Endothelial cell of umbilical vein (primary cell): ENCODE results near the gene CCDC136. TPM values are rescaled to one million over a fixed set of nuclear protein-coding genes. Genes with fewer than 3 reads are reported as not detected.

Experiments used
- BruUV-seq: library from RNA; stranded (reverse); fragments of 400-500 nt; replicated peaks from 2 replicates; lab custom pipeline; 2021; lab: Mats Ljungman, UMichigan
- CTCF ChIA-PET: fragments of 300-600, 350-600 bp; sonication (Branson Sonifier 250); formaldehyde crosslinking; loops from one replicate; lab custom pipeline; 2021; ENCODE audit warnings: antibody characterized with exemption, inconsistent platforms; lab: Charles Lee
- POLR2A ChIA-PET: fragments of 300-600, 350-600 bp; sonication (Branson Sonifier 250); formaldehyde crosslinking; loops from one replicate; lab custom pipeline; 2021; ENCODE audit warnings: antibody characterized with exemption, inconsistent platforms; lab: Charles Lee
- DNase-seq: peaks from one replicate; pipeline ENCODE4 v3.0.0-alpha.2; 2011; ENCODE audit warnings: low read depth, low spot score
- FAIRE-seq: peaks from 2 replicates; lab custom pipeline; 2011; peaks lifted over from hg19 to GRCh38; lab: Jason Lieb, UNC
- H2AFZ ChIP-seq: 2 replicates; pipeline ENCODE4 v1.6.0; 2012; ENCODE audit warnings: low read depth, low read length, control low read depth, inconsistent platforms
- H3K27ac ChIP-seq: 2 replicates; pipeline ENCODE4 v1.5.1; 2011; ENCODE audit warnings: low read depth, mild to moderate bottlenecking, control low read depth, low read length, moderate library complexity; ENCODE audit not compliant: insufficient read depth
- H3K27me3 ChIP-seq, 2 experiments: 2 replicates each; pipeline versions ENCODE4 v1.6.0 to v1.6.1; 2011; ENCODE audit warnings: low read length in 2 of 2, mixed read lengths in 1 of 2; ENCODE audit not compliant: control insufficient read depth in 2 of 2, insufficient read depth in 2 of 2
- H3K36me3 ChIP-seq, 2 experiments: 2 replicates in 1 of 2; 3 replicates in 1 of 2; pipeline ENCODE4 v1.5.1; 2011; ENCODE audit warnings: low read length in 2 of 2, mild to moderate bottlenecking in 1 of 2, moderate library complexity in 1 of 2; ENCODE audit not compliant: control insufficient read depth in 2 of 2, insufficient read depth in 2 of 2; ENCODE audit errors: extremely low read depth in 1 of 2
- H3K4me1 ChIP-seq: 3 replicates; pipeline ENCODE4 v1.5.1; 2011; ENCODE audit warnings: mild to moderate bottlenecking, low read length; ENCODE audit not compliant: control insufficient read depth, insufficient read depth; ENCODE audit errors: extremely low read depth
- H3K4me2 ChIP-seq: 2 replicates; pipeline ENCODE4 v1.6.1; 2011; ENCODE audit warnings: low read length, control low read depth, mixed read lengths; ENCODE audit not compliant: insufficient read depth
- H3K4me3 ChIP-seq, 3 experiments: fragments of 200-600 bp in 1 of 3; sonication (generic), shearing (Covaris generic) in 1 of 3; replicated peaks in 1 of 3; 2 replicates each; pipeline ENCODE4 v1.5.1; 2011 to 2016; ENCODE audit warnings: control low read depth in 3 of 3, low read length in 3 of 3, mild to moderate bottlenecking in 2 of 3, inconsistent platforms in 1 of 3, low read depth in 1 of 3, moderate library complexity in 1 of 3; ENCODE audit not compliant: insufficient read depth in 1 of 3
- H3K79me2 ChIP-seq: 2 replicates; pipeline ENCODE4 v1.6.0; 2012; ENCODE audit warnings: low read length, inconsistent platforms; ENCODE audit not compliant: control insufficient read depth, insufficient read depth
- H3K9ac ChIP-seq: replicated peaks from 2 replicates; pipeline ENCODE3; 2011; ENCODE audit warnings: low read length, control low read depth; ENCODE audit not compliant: insufficient read depth; ENCODE audit errors: extremely low read depth
- H3K9me1 ChIP-seq: replicated peaks from 3 replicates; pipeline ENCODE4 v1.6.0; 2011; ENCODE audit warnings: mild to moderate bottlenecking, low read length; ENCODE audit not compliant: control insufficient read depth, insufficient read depth; ENCODE audit errors: extremely low read depth
- H3K9me3 ChIP-seq: replicated peaks from 2 replicates; pipeline ENCODE4 v1.5.1; 2012; ENCODE audit warnings: low read length, inconsistent platforms; ENCODE audit not compliant: control insufficient read depth, insufficient read depth
- H4K20me1 ChIP-seq: replicated peaks from 2 replicates; pipeline ENCODE3; 2011; ENCODE audit warnings: mild to moderate bottlenecking, low read length; ENCODE audit not compliant: control insufficient read depth, insufficient read depth; ENCODE audit errors: extremely low read depth
- CTCF ChIP-seq, 2 donors: IDR thresholded peaks; 1 replicate in 1 of 2; 2 replicates in 1 of 2; pipeline ENCODE4 v1.5.1; 2011; ENCODE audit warnings: low read length in 2 of 2, mild to moderate bottlenecking in 2 of 2, moderate library complexity in 2 of 2, control low read depth in 1 of 2, inconsistent platforms in 1 of 2, low read depth in 1 of 2; ENCODE audit not compliant: insufficient read depth in 1 of 2; ENCODE audit errors: extremely low read depth in 1 of 2
- EZH2 ChIP-seq: IDR thresholded peaks from 2 replicates; pipeline ENCODE4 v1.6.1; 2012; ENCODE audit warnings: borderline replicate concordance, low read depth, mild to moderate bottlenecking, moderate library complexity, low read length, inconsistent platforms; ENCODE audit not compliant: severe bottlenecking
- FOS ChIP-seq: IDR thresholded peaks from 2 replicates; pipeline ENCODE4 v1.6.1; 2011; ENCODE audit warnings: mild to moderate bottlenecking, low read length, moderate library complexity, borderline replicate concordance; ENCODE audit not compliant: insufficient read depth
- GATA2 ChIP-seq: IDR thresholded peaks from 2 replicates; pipeline ENCODE4 v1.7.0; 2011; ENCODE audit warnings: low read depth, mild to moderate bottlenecking, moderate library complexity, mixed read lengths, low read length; ENCODE audit not compliant: insufficient read length, insufficient read depth
- JUN ChIP-seq: IDR thresholded peaks from 2 replicates; pipeline ENCODE4 v1.6.1; 2011; ENCODE audit warnings: borderline replicate concordance, low read depth; ENCODE audit not compliant: insufficient read length, insufficient read depth
- MAX ChIP-seq: IDR thresholded peaks from 2 replicates; pipeline ENCODE4 v1.6.1; 2011; ENCODE audit not compliant: insufficient read depth, insufficient read length
- MYC ChIP-seq: IDR thresholded peaks from one replicate; pipeline ENCODE4 v1.6.1; 2011; ENCODE audit warnings: mild to moderate bottlenecking, low read depth, low read length
- POLR2A ChIP-seq: IDR thresholded peaks from 2 replicates; pipeline ENCODE4 v1.6.1; 2012; ENCODE audit warnings: low read depth, mild to moderate bottlenecking, control low read depth, low read length
- POLR2AphosphoS5 ChIP-seq: IDR thresholded peaks from 2 replicates; pipeline ENCODE4 v1.6.1; 2012; ENCODE audit warnings: low read depth, mild to moderate bottlenecking, control low read depth, low read length, moderate library complexity; ENCODE audit not compliant: insufficient read depth
- dilution Hi-C: fragments of 300-500 bp; cut with MboI; formaldehyde crosslinking; loops from one replicate; pipeline ENCODE4 v1.15.0; 2019; ENCODE audit warnings: low sequenced_read_pairs; ENCODE audit not compliant: extremely low pct_ligation_motif_present
- intact Hi-C: fragments of 100-400 bp; cut with micrococcal nuclease; formaldehyde crosslinking; loops from one replicate; pipeline ENCODE4 v1.10.0; 2022
- polyA plus RNA-seq, 4 experiments: library from polyadenylated mRNA; depleted of rRNA in 3 of 4; stranded (reverse) in 3 of 4; unstranded in 1 of 4; fragments of >200 nt; gene quantifications; 2 replicates each; pipeline versions ENCODE4 v1.2.1 to v1.2.3, GENCODE V29; 2011 to 2012; ENCODE audit warnings: missing spikeins in 1 of 4
- total RNA-seq: library from RNA; stranded (reverse); gene quantifications from 2 replicates; pipeline ENCODE4 v1.2.3, GENCODE V29; 2021

Gene CCDC136
- total and polyA plus RNA-seq, 2 donors (not counting 3 experiments of a cell fraction or from before 2014, with no cell fraction given), result 1.8 to 3.3 TPM

GRCh38 chr7:128804484-128804883 is 12.7 kb downstream of the CCDC136 start:
- POLR2A ChIA-PET, result no interaction called here

More at GRCh38 chr7:128804484-128804883, 12.7 kb downstream of the CCDC136 start:
- no peak overlapping the region for H3K27ac ChIP-seq
- no peaks in the 10 kb centered on the region for H3K27me3 ChIP-seq
- CTCF ChIA-PET, result no interaction called here
- no peak for DNase-seq
- no peak overlapping the region for H3K9ac ChIP-seq
- H3K9me1 ChIP-seq, result no peaks in the 10 kb centered on the region
- no peak for FAIRE-seq
- H4K20me1 ChIP-seq, result no peaks in the 10 kb centered on the region
- no TSS peak for BruUV-seq
- TF ChIP-seq CTCF (IDR thresholded peaks at IDR 0.05; ENCODE audit: extremely low read depth in 1 of 2, insufficient read depth in 1 of 2, low read depth in 1 of 2, low read length in 2 of 2), result no peak
- no peak for TF ChIP-seq POLR2A
- TF ChIP-seq JUN, result no peak
- TF ChIP-seq FOS, result no peak
- TF ChIP-seq EZH2, result no peak
- no peak for TF ChIP-seq GATA2
- TF ChIP-seq MYC, result no peak
- no peak for TF ChIP-seq MAX
- TF ChIP-seq POLR2AphosphoS5, result no peak
- no peak overlapping the region for H3K4me2 ChIP-seq
- H3K4me3 ChIP-seq, result no peak overlapping the region
- no peaks in the 10 kb centered on the region for H3K36me3 ChIP-seq
- dilution Hi-C loops, result no loop called here
- H3K4me1 ChIP-seq, result no peaks in the 10 kb centered on the region
- intact Hi-C loops, result no loop called here
- no peaks in the 10 kb centered on the region for H3K79me2 ChIP-seq
- no peak overlapping the region for H2AFZ ChIP-seq
- no peaks in the 10 kb centered on the region for H3K9me3 ChIP-seq
